HG03432 (cell line): ENCODE measurements around the gene PRKAR2B.
"Not testable (repeated sequence)": the region's sequence is repeated elsewhere in the genome, so short reads cannot be mapped to it uniquely, and the experiment has no call there.

ENCODE experiments used
- ATAC-seq: cut with Tn5 transposase; IDR thresholded peaks from one replicate; pipeline ENCODE4 v1.9.1; 2021; ENCODE audit warnings: mild to moderate bottlenecking, moderate library complexity; ENCODE audit not compliant: unreplicated experiment

The PRKAR2B gene

DNA sequence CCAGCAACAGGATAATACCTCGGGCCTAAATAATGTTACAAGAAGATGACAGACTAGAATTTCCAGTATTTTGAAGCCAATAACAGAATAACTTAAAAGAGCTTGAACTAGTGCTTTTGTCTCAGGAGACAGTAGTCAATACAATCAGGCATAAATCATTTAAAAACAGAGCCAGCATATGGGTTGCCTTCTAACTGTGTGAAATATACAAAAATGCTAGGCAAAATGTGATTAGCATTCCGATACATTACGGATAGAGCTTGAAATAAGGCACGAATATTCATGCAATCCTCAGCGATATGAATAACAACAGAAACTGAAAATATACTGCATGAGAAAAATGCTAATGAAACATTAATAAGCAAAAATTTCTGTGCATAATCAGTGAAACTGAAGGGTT is 18.3 kb upstream of the PRKAR2B start:
- ATAC-seq, result no peak

DNA sequence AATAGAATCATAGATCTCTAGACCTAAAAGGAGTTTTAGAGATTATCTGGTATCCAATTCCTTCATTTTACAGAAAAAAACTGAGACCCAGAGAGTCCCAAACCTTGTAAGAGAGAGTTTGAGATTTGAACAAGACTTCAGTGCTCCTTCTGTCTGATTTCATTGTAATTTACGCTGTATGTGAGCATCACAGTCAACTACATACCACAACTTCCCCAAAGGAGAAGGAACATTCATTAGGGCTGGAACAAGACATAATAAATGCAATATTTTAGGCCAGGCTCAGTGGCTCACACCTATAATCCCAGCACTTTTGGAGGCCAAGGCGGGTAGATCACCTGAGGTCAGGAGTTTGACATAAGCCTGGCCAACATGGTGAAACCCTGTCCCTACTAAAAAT is 17.3 kb upstream of the PRKAR2B start:
- ATAC-seq, result no peak

DNA sequence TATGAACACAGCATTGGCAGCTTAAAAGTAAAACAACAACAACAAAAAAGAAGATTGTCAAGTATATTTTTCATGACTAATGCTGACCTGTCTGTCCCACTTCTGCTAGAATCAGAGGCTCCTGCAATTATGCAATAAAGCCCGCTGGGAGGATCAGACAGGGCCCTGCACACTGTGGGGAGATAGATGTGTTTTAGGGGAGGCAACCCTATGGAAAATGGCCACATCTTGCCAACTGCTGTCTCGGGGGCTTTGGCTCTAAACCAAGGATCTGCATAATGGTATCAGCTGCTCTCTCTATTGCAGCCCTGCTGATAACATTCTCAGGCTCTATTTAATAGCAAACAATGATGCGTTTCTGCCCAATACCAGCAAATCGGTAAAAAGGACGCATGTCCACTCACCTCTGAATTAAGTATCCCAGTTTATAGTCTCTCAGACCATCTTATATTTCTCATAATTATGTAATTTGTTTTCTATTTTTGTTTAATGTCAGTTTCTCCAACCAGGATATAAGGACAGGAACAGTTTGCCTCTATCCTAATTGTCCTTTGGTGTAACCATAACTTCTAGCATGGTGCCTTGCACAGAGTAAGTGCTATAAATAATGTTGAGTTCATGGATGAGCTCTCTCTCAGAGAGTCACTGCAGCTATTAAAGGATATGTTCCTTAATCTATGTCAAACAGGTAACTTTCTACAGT is 15.3 kb upstream of the PRKAR2B start:
- ATAC-seq, result no peak

DNA sequence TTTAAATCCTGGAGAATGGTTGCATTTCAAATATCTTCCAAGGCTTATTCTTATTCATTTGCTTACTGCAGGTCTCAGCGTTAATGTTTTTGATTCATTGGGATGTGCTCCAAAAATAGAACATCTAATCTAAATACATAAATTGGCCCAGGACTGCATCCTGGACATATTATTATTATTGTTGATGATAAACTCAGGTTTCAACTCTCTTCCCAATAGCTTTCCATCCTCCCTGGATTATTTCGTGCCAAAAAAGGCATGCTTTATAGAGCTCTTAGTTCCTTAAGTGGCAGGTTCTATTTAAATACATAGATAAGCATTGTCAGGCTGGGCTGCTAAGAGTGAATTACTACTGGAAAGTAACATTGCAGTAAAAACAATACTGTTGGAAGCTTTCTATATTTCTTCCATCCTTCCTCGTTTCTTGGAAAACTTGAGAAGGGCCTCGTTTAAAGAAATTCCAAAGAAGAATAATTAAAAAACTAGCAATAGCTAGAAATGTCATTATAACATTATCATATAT is 14.7 kb upstream of the PRKAR2B start:
- ATAC-seq, result no peak

DNA sequence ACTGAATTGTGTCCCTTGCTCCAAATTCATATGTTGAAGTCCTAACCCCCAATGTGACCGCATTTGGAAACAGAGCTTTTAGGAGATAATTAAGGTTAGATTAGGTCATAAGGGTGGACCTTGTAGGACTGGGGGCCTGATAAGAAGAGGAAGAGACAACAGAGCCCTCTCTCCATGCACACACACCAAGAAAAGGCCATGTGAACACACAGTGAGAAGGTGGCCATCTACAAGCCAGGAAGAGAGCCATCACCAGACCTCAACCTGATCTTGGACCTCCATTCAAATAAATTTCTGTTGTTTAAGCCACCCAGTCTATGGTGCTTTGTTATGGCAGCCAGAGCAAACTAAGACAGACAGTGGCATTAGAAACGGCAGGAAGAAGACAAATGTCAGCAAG is 12.5 kb upstream of the PRKAR2B start:
- no peak for ATAC-seq

DNA sequence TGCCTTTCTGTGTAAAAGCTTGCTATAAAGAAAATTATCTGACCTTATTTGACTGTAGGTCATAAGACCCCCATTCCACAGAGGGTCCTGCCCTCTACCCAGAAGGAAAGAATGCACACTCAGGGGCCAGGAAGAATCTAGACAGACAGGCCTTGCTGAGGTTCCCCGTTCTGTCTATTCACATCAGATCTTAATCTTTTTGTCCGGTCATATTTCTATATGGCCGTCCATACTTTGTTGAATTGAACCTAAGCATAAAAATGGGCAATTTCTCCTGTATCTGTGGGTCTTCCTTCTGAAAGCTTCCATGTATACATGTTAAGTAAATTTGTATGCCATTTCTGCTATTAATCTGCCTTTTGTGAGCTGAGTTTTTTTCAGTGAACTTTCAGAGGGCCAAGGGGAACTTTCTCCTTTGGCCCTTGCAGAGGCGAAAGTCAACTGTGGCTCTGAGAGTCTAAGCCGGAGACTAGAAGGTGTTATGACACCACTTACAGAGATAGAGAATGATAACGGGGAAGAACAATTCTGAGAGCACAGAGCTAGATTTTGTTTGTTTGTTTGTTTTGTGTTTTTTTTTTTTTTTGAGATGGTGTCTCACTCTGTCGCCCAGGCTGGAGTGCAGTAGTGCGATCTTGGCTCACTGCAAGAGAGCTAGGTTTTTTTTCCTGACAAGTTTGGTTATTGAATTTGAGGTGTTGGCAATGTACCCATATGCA is 11.6 kb upstream of the PRKAR2B start:
- no peak for ATAC-seq

DNA sequence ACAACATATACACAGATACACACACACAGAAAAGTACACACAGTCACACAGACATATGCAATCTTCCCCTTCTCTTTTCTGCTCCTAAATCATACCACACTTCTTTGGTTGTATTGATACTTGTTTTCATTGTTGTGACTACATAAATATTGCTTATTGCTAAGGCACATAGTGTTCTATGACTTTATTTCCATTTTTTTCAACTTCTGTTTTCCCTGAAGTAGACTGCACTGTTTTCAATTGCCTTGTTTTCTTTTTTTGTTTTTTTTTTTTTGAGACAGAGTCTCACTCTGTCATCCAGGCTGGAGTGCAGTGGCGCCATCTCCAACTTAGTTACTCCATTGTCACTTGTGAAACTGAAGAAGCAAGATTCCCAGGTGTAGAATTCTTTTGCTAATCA is 10.0 kb upstream of the PRKAR2B start:
- no peak for ATAC-seq

DNA sequence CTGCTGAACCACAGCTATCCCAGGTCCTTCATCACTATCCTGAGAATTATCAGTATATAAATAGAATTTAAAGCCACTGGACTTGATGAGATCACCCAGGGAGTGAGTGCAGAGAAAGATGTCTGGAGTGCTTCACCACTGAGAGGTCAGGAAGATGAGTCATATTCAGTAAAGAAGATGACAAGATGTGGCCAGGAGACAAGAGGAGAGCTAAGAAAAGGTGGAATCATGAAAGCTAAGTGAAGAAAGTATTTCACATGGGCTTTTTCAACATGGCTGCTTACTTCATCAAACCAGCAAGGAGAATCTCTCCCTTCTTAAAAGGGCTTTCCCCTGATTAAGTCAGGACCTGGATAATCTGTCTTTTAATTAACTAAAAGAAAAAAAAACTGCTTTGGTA is 9.1 kb upstream of the PRKAR2B start:
- ATAC-seq, result no peak

DNA sequence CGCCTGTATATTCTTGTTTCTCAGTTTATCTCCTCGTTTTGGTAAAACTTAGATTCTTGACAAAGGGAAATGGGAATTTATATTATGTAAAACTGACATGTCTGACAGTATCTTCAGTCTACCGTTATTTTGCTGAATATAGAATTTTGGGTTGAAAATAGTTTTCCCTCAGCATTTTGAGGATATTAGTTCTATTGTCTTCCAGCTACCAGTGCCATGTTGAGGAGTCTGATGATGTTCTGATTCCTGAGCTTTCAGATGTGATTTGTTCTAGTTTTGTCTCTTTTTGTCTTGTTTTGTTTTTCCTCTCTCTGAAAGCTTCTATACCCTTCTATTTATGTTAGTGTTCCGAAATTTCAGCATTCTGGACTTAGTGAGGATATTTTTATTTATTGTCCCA is 8.0 kb upstream of the PRKAR2B start:
- ATAC-seq, result no peak

DNA sequence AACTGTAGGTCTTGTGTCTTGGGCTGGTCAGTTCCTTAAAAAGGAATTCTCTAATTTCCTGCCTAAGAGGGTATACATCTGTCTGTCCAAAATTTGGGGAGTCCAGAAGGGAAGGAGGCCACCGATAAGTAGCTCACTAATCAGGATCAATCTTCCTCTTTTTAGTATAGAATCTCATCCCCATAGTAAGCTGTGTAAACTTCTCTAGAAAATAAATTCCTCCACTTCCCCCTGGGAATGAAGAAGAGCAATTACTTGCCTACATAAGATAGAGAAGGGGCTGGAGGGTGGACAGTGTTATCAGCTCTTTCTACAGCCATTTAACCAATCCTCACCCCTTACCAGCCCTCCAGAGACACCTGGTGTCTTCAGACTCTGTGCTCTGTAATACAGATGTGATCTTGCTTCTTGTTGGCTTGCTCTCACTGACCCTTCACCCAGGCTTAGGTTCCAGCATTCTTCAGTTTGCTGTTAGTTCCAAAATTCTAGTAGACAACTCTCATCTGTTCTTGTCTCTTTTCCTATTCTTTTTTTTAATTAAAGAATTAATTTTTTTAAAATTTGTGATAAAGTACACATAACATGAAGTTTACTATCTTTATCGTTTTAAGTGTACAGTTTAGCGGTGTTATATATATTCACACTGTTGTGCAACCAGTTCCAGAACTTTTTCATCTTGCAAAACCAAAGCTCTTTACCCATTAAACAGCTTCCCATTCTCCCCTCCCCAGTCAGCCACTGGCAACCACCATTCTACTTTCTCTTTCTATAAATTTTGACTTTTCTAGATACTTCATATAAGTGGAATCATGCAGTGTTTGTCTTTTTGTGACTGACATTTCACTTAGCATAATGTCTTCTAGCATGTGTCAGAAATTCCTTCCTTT is 6.5 kb upstream of the PRKAR2B start:
- no peak for ATAC-seq

DNA sequence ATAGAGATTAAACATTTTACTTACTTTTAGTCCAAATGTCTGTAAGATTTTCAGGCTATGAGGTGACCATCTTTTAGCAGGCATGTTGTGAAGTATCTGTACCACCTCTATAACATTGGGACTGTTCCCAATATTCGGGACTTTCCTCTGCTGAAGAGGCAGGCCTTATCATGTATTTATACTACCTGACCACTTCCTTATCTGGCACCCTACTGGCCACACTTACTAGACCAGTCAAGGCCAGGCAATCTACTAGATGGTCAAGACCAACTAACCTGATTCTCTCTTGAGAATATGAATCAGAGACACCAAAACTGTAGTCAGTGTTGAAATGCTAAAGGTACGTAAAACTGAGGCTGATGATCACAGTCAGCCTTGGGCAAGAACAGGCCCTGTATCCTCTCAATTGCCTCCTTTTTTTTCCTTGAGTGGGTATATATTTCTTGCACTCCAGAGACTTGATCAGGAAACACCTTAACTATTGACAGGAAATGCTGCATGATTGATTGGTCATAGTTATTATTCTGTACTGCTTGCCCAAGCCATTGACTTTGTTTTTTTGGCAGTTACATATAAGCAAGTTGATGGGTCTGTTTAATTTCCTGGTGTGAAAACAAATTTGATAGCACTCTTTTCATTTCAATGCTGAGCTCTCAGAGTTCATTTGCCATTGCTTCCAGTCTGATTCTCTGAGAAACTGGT is 5.2 kb upstream of the PRKAR2B start:
- no peak for ATAC-seq

DNA sequence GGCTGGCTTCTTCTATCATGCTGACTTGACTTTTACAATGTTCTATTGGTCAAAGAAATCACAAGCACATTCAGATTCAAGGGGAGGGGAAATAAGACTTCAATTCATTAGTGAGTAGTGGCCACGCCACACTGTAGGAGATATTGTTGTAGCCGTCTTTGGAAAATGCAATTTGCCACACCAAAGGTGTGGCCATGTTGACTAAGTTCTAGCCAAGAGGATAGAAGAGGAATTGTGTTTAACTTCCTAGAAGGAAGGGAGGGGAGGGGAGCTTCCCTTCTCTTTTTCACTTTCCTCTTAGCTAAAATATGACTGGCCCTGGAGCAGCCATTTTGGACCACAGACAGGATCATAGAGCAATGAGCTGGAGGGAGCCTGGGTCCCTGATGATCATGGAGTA is 3.4 kb upstream of the PRKAR2B start:
- no peak for ATAC-seq

DNA sequence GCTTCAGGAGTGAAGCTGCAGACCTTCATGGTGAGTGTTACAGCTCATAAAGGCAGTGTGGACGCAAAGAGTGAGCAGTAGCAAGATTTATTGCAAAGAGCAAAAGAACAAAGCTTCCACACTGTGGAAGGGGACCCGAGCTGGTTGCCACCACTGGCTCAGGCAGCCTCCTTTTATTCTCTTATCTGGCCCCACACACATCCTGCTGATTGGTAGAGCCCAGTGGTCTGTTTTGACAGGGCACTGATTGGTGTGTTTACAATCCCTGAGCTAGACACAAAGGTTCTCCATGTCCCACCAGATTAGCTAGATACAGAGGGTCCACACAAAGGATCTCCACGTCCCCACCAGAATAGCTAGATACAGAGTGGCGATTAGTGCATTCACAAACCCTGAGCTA is 2.7 kb upstream of the PRKAR2B start:
- not testable (repeated sequence) for ATAC-seq

DNA sequence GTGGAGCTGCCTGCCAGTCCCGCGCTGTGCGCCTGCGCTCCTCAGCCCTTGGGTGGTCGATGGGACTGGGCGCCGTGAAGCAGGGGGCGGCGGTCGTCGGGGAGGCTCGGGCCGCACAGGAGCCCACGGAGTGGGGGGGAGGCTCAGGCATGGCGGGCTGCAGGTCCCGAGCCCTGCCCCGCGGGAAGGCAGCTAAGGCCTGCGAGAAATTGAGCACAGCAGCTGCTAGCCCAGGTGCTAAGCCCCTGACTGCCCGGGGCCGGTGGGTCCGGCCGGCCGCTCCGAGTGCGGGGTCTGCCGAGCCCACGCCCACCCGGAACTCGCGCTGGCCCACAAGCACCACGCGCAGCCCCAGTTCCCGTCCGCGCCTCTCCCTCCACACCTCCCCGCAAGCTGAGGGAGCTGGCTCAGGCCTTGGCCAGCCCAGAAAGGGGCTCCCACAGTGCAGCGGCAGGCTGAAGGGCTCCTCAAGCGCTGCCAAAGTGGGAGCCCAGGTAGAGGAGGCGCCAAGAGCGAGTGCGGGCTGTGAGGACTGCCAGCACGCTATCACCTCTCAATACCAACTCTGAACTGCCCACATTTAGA is 2.1 kb upstream of the PRKAR2B start:
- not testable (repeated sequence) for ATAC-seq

DNA sequence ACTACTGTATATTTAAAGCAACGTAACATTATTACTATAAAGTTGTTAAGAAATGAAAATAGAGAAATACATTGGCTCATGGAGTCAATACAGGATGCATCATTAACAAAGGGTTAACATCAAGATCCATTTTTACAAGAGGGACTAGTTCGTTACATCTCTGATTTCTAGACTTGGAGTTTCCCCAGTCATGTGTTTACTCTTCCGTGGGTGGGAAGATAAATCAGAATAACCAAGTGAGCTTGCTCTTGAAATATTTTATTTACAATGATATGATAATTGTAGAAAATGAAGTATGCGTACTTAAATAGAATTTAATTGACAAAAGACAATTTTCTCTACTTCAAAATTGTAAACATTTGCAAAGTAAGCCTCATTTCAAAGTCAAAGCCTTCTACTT is 1.0 kb upstream of the PRKAR2B start:
- ATAC-seq, result no peak

DNA sequence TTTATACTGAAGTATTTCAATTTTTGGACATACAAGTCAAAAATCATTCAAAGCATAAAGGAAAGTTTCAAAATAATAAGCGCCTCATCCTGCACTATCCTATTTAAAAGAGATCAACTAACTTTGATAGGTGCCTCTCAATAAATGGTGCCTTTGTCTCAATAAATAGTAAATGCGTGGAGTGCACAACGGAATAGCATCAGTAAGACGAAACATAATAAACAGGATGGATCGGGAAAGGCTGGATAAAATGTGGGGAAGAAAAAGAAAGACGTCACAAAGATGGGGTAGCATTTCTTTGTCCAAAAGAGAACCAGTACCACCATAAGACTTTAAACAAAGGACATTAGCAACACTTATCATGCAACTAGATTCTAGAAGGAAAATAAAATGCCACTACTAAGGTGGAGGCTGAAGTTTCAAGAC is 571 bp upstream of the PRKAR2B start:
- no peak for ATAC-seq

DNA sequence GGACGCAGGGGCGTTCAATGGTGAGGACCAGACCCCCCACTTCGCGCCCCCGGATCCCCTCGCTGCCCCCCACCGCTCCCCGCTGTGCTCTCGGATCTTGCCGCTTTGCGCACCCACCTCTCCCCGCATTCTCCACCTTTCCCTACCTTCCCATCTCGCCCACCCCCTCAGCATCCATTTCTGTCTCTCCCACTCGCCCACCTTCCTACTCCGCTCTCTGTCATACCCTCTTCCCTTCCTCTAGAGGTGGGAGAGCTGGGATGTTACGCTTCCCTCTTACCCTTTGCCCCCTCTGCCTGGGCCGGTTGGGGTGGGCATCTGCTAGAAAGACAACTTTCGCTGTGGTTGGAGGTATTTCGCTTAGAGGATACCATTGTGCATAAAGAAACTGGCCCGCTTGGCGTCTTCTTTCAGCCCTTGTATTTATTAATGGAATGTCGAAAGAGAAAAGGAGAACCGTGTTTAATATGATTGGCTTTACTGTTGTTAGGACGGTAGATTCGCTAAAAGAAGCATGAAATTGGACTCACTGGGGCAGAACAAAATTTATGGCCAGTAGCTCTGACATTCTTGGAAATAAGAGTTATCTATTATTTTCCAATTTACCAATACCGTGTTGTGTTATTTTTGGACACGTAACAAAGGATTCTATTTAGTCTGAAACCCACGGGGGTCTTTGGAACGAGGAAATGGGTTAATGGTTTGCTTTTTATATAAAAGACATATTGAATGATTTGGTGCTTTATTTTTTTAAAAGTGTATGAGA is 873 bp downstream of the PRKAR2B start:
- no peak for ATAC-seq

DNA sequence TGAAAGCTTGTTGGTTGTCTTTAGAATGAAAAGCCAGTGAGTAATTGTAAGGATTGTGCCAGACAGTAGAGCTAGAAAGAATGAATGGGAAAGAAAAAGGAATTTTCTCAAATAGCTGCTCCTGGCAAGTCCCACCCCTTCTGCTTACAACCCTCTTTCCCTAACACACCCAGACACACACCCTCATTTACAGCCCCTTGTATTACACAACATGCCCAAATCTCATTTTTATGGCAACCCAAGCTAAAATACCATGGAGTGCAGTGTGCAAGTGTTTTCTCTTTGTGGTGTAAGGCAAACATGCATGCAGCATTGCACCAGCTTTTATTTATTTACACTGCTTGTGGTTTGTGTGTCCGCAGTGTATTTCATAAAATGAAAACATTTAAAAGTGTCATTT is 1.5 kb downstream of the PRKAR2B start:
- no peak for ATAC-seq

DNA sequence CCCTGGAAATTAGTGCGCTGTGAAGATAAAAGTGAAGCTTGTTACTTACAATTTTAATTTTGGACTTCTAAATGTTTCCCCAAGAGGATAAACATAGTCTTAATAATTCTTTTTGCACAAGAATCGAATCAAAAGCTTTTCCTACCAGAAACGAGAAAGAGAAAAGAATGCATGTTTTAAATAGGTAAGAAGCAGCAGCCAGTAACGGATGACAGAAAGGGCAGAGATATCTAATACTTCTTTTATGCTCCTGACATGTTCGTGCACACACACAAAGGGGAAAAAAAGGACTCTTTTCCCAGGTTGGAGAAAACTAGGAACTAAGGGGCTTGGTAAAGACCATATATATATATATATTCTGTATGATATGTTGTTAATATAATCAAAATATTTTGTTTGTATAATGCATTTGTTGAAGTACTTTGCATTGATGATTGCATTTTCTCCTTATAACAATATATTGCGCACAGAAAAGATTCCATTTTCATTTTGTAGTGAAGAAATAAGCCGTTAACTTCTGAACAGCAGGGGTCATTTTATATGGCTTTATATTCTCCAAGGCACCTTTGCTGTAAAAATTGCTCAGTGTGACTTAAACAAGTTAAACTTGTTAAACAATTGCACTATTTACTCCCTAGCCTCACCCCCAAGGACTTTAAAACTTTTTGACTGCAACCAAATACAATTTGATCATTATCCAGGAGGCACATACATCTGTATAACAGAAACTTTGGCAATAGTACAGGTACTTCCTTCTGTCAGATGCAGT is 2.2 kb downstream of the PRKAR2B start:
- no peak for ATAC-seq
